HPDE6-E6E7 (cell line): ENCODE measurements around the gene ARID5B.

Experiments used
- DNase-seq: peaks from one replicate; pipeline ENCODE4 v3.0.0; 2011; ENCODE audit warnings: missing footprints; ENCODE audit errors: extremely low spot score

ARID5B gene

GRCh38 chr10:62095181-62096122 lies 194.0 kb downstream of the ARID5B start:
- DNase-seq, result no peak

- no peak for DNase-seq
These were observed 194.9 kb downstream of the ARID5B start for GRCh38 chr10:62096256-62096933.

- DNase-seq, result no peak
These were observed 197.0 kb downstream of the ARID5B start for GRCh38 chr10:62098278-62099121.

- DNase-seq, result no peak
These were observed 197.8 kb downstream of the ARID5B start for GRCh38 chr10:62099299-62099698.

GRCh38 chr10:62103857-62104256 lies 202.4 kb downstream of the ARID5B start:
- DNase-seq, result no peak

- no peak for DNase-seq
These were observed 205.5 kb downstream of the ARID5B start for GRCh38 chr10:62106929-62107519.

GRCh38 chr10:62108759-62109586 lies 207.5 kb downstream of the ARID5B start:
- DNase-seq, result no peak

- DNase-seq, result no peak
These were observed 208.2 kb downstream of the ARID5B start for GRCh38 chr10:62109587-62110293.

GRCh38 chr10:62112300-62112699 lies 210.8 kb downstream of the ARID5B start:
- DNase-seq, result no peak

- DNase-seq, result no peak
These were observed 211.5 kb downstream of the ARID5B start for GRCh38 chr10:62112963-62113362.

GRCh38 chr10:62113680-62114079 lies 212.2 kb downstream of the ARID5B start:
- DNase-seq, result no peak

- DNase-seq, result no peak
These were observed 213.8 kb downstream of the ARID5B start for GRCh38 chr10:62115321-62115720.

GRCh38 chr10:62115842-62116241 lies 214.3 kb downstream of the ARID5B start:
- no peak for DNase-seq

GRCh38 chr10:62116896-62117295 lies 215.4 kb downstream of the ARID5B start:
- DNase-seq, result no peak

GRCh38 chr10:62121187-62121530 lies 219.7 kb downstream of the ARID5B start:
- no peak for DNase-seq

- no peak for DNase-seq
These were observed 226.5 kb downstream of the ARID5B start for GRCh38 chr10:62127975-62128374.

GRCh38 chr10:62130948-62131347 lies 229.4 kb downstream of the ARID5B start:
- no peak for DNase-seq

GRCh38 chr10:62131724-62132123 lies 230.2 kb downstream of the ARID5B start:
- no peak for DNase-seq

- DNase-seq, result no peak
These were observed 232.1 kb downstream of the ARID5B start for GRCh38 chr10:62133618-62134017.

GRCh38 chr10:62136931-62137330 lies 235.4 kb downstream of the ARID5B start:
- no peak for DNase-seq
